OCI-LY3 (cell line): ENCODE results near the gene SCAP.

Experiments used
- CTCF ChIP-seq: fragments of 200-600, 300-600 bp; sonication (generic); IDR thresholded peaks from 2 replicates; pipeline ENCODE4 v1.5.1; 2014; ENCODE audit warnings: antibody characterized with exemption, low read length, low read depth
- EZH2phosphoT487 ChIP-seq: fragments of 200-600 bp; shearing (Covaris generic); IDR thresholded peaks from 2 replicates; pipeline ENCODE4 v1.6.1; 2018; ENCODE audit warnings: antibody characterized with exemption, mixed run types, low read depth

DNA sequence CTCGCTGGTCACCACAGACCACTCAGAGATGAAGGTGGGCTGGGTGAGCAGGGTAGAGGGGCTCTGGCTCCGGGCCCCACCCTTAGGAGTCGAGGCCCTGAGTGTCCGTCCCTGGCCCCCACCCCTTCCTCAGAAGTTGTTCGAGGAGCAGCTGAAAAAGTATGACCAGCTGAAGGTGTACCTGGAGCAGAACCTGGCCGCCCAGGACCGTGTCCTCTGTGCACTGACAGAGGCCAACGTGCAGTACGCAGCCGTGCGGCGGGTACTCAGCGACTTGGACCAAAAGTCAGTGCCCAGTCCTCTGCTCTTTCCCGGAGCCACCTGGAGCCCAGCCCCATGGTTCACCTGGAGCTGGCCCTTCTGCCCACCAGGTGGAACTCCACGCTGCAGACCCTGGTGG, 66.5 kb downstream of the SCAP start:
- no peak for TF ChIP-seq CTCF
- no peak for TF ChIP-seq EZH2phosphoT487
